ENCODE results near the gene APBA2. TPM values are rescaled to one million over a fixed set of nuclear protein-coding genes. Genes with fewer than 3 reads are reported as not detected.

The APBA2 gene
- total RNA-seq, 2 donors from 2014 or later = 0.77 to 1.0 TPM

- intact Hi-C loops (cut with DNase I) = no loop called here
- Histone ChIP-seq H3K36me3 (no peaks in the 10 kb centered on the region), H3K27me3 (no peaks in the 10 kb centered on the region), H3K9me3 (no peaks in the 10 kb centered on the region), H3K4me3 (no peak overlapping the region), H3K4me1 (no peaks in the 10 kb centered on the region), H3K9ac (ENCODE audit: low read depth in 2 of 2, low read length in 2 of 2) (no peak overlapping the region), H3K27ac (no peak overlapping the region)
- DNase-seq = no peak
- TF ChIP-seq CTCF (IDR thresholded peaks at IDR 0.05) = no peak
Observed at GRCh38 chr15:28980709-28981350, 95.1 kb downstream of the APBA2 start.

GRCh38 chr15:28981351-28981720 is 95.6 kb downstream of the APBA2 start:
- Histone ChIP-seq H3K4me3 (no peak overlapping the region), H3K9me3 (no peaks in the 10 kb centered on the region), H3K4me1 (no peaks in the 10 kb centered on the region), H3K27ac (no peak overlapping the region), H3K36me3 (no peaks in the 10 kb centered on the region), H3K27me3 (no peaks in the 10 kb centered on the region), H3K9ac (ENCODE audit: low read depth in 2 of 2, low read length in 2 of 2) (no peak overlapping the region)
- no peak for DNase-seq
- TF ChIP-seq CTCF (IDR thresholded peaks at IDR 0.05) = no peak
- intact Hi-C loops (cut with DNase I) = no loop called here

- intact Hi-C loops (cut with DNase I) = no loop called here
- H3K27me3 ChIP-seq = no peaks in the 10 kb centered on the region
- no peaks in the 10 kb centered on the region for H3K4me1 ChIP-seq
- H3K36me3 ChIP-seq = no peaks in the 10 kb centered on the region
- TF ChIP-seq CTCF (IDR thresholded peaks at IDR 0.05) = no peak
- H3K9ac ChIP-seq (ENCODE audit: low read depth in 2 of 2, low read length in 2 of 2) = no peak overlapping the region
- H3K9me3 ChIP-seq = no peaks in the 10 kb centered on the region
- no peak for DNase-seq
- no peak overlapping the region for H3K27ac ChIP-seq
- H3K4me3 ChIP-seq = no peak overlapping the region
Observed at GRCh38 chr15:28981921-28982320, 96.1 kb downstream of the APBA2 start.

- no peaks in the 10 kb centered on the region for H3K36me3 ChIP-seq
- DNase-seq = no peak
- no peak overlapping the region for H3K27ac ChIP-seq
- intact Hi-C loops (cut with DNase I) = no loop called here
- no peak overlapping the region for H3K4me3 ChIP-seq
- TF ChIP-seq CTCF (IDR thresholded peaks at IDR 0.05) = no peak
- no peaks in the 10 kb centered on the region for H3K27me3 ChIP-seq
- H3K9ac ChIP-seq (ENCODE audit: low read depth in 2 of 2, low read length in 2 of 2) = no peak overlapping the region
- no peaks in the 10 kb centered on the region for H3K9me3 ChIP-seq
- no peaks in the 10 kb centered on the region for H3K4me1 ChIP-seq
Observed at GRCh38 chr15:28982886-28983285, 97.1 kb downstream of the APBA2 start.

GRCh38 chr15:28983432-28984311 is 97.9 kb downstream of the APBA2 start:
- Histone ChIP-seq H3K9ac (ENCODE audit: low read depth in 2 of 2, low read length in 2 of 2) (no peak overlapping the region), H3K4me3 (no peak overlapping the region), H3K36me3 (no peaks in the 10 kb centered on the region), H3K9me3 (no peaks in the 10 kb centered on the region), H3K27me3 (no peaks in the 10 kb centered on the region), H3K27ac (no peak overlapping the region), H3K4me1 (no peaks in the 10 kb centered on the region)
- DNase-seq = no peak
- no peak for TF ChIP-seq CTCF (IDR thresholded peaks at IDR 0.05)
- intact Hi-C loops (cut with DNase I) = no loop called here

All from colonic mucosa (tissue), 4 donors.